ENCODE measurements around the gene LCN6. TPM values are rescaled to one million over a fixed set of nuclear protein-coding genes. Genes with fewer than 3 reads are reported as not detected.

The LCN6 gene
- total and polyA plus RNA-seq, 11 donors: 0.81 to 101 (median 18.4) TPM

DNA sequence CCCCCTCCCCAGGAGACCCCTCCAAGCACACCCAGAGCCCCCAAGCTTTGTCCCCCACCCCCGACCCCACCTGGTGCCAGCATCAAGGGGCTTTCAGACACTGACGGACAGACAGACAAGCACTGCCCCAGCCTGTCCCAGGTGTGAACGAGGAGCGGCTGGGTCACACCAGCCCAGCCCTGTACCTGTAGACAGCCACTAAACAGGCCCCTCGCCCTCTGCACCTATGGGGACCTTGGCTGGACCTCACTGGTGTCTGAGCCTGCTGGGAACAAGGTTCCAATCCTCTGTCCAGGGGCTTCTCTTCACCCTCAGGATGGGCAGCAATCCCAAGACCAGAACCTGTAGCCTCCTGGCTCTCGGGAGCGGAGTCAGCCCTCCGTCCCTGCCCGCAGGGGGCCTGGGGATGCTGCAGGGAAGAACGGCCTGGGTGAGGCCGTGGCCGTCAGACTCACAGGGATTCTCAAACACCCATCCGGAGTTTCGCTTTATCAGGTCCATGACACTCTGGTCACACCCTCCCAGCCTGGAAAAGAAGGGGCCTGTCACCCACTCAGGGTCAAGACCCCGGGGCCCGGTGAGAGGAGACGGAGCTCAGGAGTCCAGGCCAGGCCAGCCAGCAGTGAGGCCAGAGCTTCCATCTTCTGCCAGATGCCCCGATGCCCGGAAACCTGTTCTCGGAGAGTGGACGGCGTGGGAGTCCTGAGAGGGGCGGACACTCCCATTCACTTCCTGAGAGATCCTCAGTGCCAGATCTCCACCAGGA, 2.8 kb downstream of the LCN6 start:
- Histone ChIP-seq H3K4me1 (peaks cover 0 to 66% (median 35%) of the 10 kb centered on the region in 12 donors), H3K27ac (peak overlapping the region; percentile 35 to 85 (median 68)), H3K36me3 (no peaks in the 10 kb centered on the region), H3K27me3 (peaks cover 0 to 19% (median 0%) of the 10 kb centered on the region in 9 donors), H3K9me3 (no peaks in the 10 kb centered on the region), H3K4me3 (peak overlapping the region; percentile 14 to 55 (median 30))
- intact Hi-C loops (cut with DNase I): no loop called here
- WGBS, 4 donors: 68 to 76% (median 74%) methylated on average over 22 to 23 of the region's 23 CpGs
- ATAC-seq (peak; percentile 9 to 50 (median 20)), DNase-seq (peak in 3 of 5 donors; percentile 56 to 72 (median 65))
- TF ChIP-seq, protein P1, sequence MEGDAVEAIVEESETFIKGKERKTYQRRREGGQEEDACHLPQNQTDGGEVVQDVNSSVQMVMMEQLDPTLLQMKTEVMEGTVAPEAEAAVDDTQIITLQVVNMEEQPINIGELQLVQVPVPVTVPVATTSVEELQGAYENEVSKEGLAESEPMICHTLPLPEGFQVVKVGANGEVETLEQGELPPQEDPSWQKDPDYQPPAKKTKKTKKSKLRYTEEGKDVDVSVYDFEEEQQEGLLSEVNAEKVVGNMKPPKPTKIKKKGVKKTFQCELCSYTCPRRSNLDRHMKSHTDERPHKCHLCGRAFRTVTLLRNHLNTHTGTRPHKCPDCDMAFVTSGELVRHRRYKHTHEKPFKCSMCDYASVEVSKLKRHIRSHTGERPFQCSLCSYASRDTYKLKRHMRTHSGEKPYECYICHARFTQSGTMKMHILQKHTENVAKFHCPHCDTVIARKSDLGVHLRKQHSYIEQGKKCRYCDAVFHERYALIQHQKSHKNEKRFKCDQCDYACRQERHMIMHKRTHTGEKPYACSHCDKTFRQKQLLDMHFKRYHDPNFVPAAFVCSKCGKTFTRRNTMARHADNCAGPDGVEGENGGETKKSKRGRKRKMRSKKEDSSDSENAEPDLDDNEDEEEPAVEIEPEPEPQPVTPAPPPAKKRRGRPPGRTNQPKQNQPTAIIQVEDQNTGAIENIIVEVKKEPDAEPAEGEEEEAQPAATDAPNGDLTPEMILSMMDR (IDR thresholded peaks at IDR 0.05): no peak
- TF ChIP-seq POLR2A (IDR thresholded peaks at IDR 0.05): peak in 1 of 2 donors; percentile 41

DNA sequence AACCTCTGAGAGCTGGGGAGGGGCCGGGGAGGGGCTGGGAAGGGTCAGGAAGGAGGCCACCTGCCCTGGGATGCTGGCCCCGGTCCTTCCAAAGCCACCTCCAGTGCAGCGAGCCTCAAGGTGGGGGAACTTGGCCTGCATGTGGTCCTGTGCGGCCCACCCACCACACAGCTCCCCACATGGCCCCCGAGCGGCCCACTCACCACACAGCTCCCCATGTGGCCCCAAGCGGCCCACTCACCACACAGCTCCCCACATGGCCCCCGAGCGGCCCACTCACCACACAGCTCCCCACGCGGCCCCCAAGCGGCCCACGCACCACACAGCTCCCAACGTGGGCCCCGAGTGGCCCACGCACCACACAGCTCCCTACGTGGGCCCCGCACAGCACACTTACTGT, 3.6 kb downstream of the LCN6 start:
- Histone ChIP-seq H3K36me3 (no peaks in the 10 kb centered on the region), H3K9me3 (no peaks in the 10 kb centered on the region), H3K27me3 (peaks cover 0 to 19% (median 0%) of the 10 kb centered on the region in 9 donors), H3K4me1 (peaks cover 0 to 64% (median 34%) of the 10 kb centered on the region in 12 donors), H3K4me3 (peak overlapping the region in 4 of 12 donors; percentile 24 to 55 (median 38)), H3K27ac (peak overlapping the region in 5 of 12 donors; percentile 61 to 85 (median 78))
- TF ChIP-seq POLR2A (IDR thresholded peaks at IDR 0.05): no peak
- TF ChIP-seq, protein P1 (IDR thresholded peaks at IDR 0.05): no peak
- ATAC-seq (no peak), DNase-seq (peak in 1 of 5 donors; percentile 41)
- intact Hi-C loops (cut with DNase I): no loop called here
- 87 to 100% (median 93%) methylated on average over 3 to 18 of the region's 18 CpGs for WGBS, 4 donors

DNA sequence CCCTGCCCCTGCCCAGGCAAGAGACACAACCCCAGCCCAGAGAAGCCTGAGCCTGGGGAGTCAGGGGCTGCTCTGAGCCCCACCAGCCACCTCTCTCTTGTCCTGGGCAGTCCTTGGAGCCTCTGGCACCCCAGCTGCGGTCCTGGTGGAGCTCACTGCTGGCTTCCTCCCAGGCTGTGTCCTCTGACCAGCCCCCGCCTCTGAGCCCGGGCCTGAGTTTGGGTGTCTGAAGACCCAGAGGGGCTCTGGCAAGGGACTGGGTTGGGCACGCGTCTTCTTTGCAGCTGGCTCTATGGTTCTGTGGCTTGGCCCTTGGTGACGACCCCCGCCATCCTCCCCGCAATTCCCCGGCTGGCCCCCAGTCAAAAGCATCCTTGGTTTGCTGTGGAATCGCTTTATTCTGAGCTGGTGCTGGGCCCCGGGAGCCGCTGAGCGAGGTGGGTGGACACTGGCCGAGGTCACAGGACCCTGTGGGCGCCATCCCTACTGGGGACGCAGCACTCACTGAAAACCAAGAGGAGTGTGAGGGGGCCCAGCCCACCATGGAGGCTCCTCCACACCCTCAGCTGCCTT, 4.6 kb downstream of the LCN6 start:
- WGBS, 4 donors: 83 to 96% (median 93%) methylated on average over 8 to 16 of the region's 16 CpGs

More for the DNA sequence above, 4.6 kb downstream of the LCN6 start:
- intact Hi-C loops (cut with DNase I): no loop called here
- Histone ChIP-seq H3K4me3 (peak overlapping the region in 3 of 12 donors; percentile 24 to 55 (median 49)), H3K4me1 (peaks cover 0 to 53% (median 25%) of the 10 kb centered on the region in 12 donors), H3K9me3 (no peaks in the 10 kb centered on the region), H3K27ac (no peak overlapping the region), H3K27me3 (peaks cover 0 to 19% (median 0%) of the 10 kb centered on the region in 9 donors), H3K36me3 (no peaks in the 10 kb centered on the region)
- DNase-seq: no peak
- no peak for ATAC-seq
- TF ChIP-seq, protein P1 (IDR thresholded peaks at IDR 0.05): no peak
- no peak for TF ChIP-seq POLR2A (IDR thresholded peaks at IDR 0.05)
